Common myeloid progenitor, CD34-positive (primary cell): ENCODE data around the gene LYST.
A peak's percentile ranks its signal among the peaks of the same experiment; 100 is the strongest.
"Not testable (repeated sequence)": the region's sequence is repeated elsewhere in the genome, so short reads cannot be mapped to it uniquely, and the experiment has no call there.

Experiments used
- CTCF ChIA-PET: fragments of 350-600 bp; sonication (Branson Sonifier 250); formaldehyde crosslinking; loops from one replicate; lab custom pipeline; 2021; ENCODE audit warnings: antibody characterized with exemption; lab: Charles Lee
- POLR2A ChIA-PET: fragments of 350-600 bp; sonication (Branson Sonifier 250); formaldehyde crosslinking; loops from one replicate; lab custom pipeline; 2021; ENCODE audit warnings: antibody characterized with exemption; lab: Charles Lee
- DNase-seq, 3 donors: peaks; one replicate each; pipeline versions ENCODE4 v3.0.0 to v3.0.0-alpha.2; 2013
- H3K27ac ChIP-seq, 2 experiments: 1 replicate in 1 of 2; 2 replicates in 1 of 2; pipeline ENCODE4 v1.7.0; 2013; ENCODE audit warnings: inconsistent platforms in 2 of 2, low read length in 2 of 2, mild to moderate bottlenecking in 2 of 2, low read depth in 1 of 2, moderate library complexity in 1 of 2; ENCODE audit not compliant: severe bottlenecking in 2 of 2, insufficient read depth in 1 of 2, poor library complexity in 1 of 2
- H3K27me3 ChIP-seq, 5 experiments: replicated peaks in 2 of 5; 1 replicate in 3 of 5; 2 replicates in 2 of 5; pipeline versions ENCODE4 v1.6.1 to v1.7.0; 2013; ENCODE audit warnings: low read length in 4 of 5, mild to moderate bottlenecking in 2 of 5, moderate library complexity in 2 of 5, inconsistent platforms in 1 of 5; ENCODE audit not compliant: insufficient read depth in 5 of 5, control insufficient read depth in 4 of 5
- H3K36me3 ChIP-seq, 4 experiments: 1 replicate in 2 of 4; 2 replicates in 2 of 4; pipeline versions ENCODE4 v1.6.1 to v1.7.0; 2013; ENCODE audit warnings: low read length in 3 of 4, control low read depth in 1 of 4, mild to moderate bottlenecking in 1 of 4; ENCODE audit not compliant: control insufficient read depth in 4 of 4, insufficient read depth in 4 of 4
- H3K4me1 ChIP-seq, 4 experiments: 1 replicate in 3 of 4; 2 replicates in 1 of 4; pipeline versions ENCODE4 v1.6.1 to v1.7.1; 2013; ENCODE audit warnings: low read length in 3 of 4, mild to moderate bottlenecking in 3 of 4, control low read depth in 1 of 4, inconsistent platforms in 1 of 4, moderate library complexity in 1 of 4; ENCODE audit not compliant: control insufficient read depth in 4 of 4, insufficient read depth in 4 of 4; ENCODE audit errors: control extremely low read depth in 1 of 4
- H3K4me3 ChIP-seq, 7 experiments: 1 replicate in 4 of 7; 2 replicates in 3 of 7; pipeline versions ENCODE4 v1.5.1 to v1.7.0; 2013; ENCODE audit warnings: mild to moderate bottlenecking in 7 of 7, low read length in 6 of 7, moderate library complexity in 6 of 7, inconsistent platforms in 2 of 7, low read depth in 2 of 7, control low read depth in 1 of 7; ENCODE audit not compliant: insufficient read depth in 4 of 7, control insufficient read depth in 1 of 7; ENCODE audit errors: extremely low read depth in 1 of 7
- H3K9me3 ChIP-seq, 5 experiments: 1 replicate in 4 of 5; 2 replicates in 1 of 5; pipeline versions ENCODE4 v1.6.1 to v1.7.1; 2013; ENCODE audit warnings: low read length in 4 of 5, mild to moderate bottlenecking in 2 of 5, inconsistent platforms in 1 of 5, low read depth in 1 of 5, moderate library complexity in 1 of 5; ENCODE audit not compliant: control insufficient read depth in 4 of 5, insufficient read depth in 2 of 5; ENCODE audit errors: control extremely low read depth in 1 of 5
- WGBS: methylation state at CpG from one replicate; pipeline ENCODE4 v1.1.5; 2013; ENCODE audit not compliant: insufficient coverage; 5-methylcytosine and 5-hydroxymethylcytosine counted together

The LYST gene

GRCh38 chr1:235759336-235759735 lies 107.4 kb downstream of the LYST start:
- Histone ChIP-seq H3K36me3 (peaks cover 3 to 18% (median 11%) of the 10 kb centered on the region in 4 experiments), H3K27ac (no peak overlapping the region), H3K27me3 (no peaks in the 10 kb centered on the region), H3K9me3 (no peaks in the 10 kb centered on the region), H3K4me3 (no peak overlapping the region), H3K4me1 (no peaks in the 10 kb centered on the region)
- POLR2A ChIA-PET = no interaction called here
- no peak for DNase-seq
- 100% methylated on average over 2 of the region's 6 CpGs for WGBS
- CTCF ChIA-PET = interaction anchor here (1.0 kb wide), 1 partner anchor 18 kb away, joined by 4 read pairs; no protein-coding TSS in a partner anchor

GRCh38 chr1:235758931-235759330 lies 107.8 kb downstream of the LYST start:
- DNase-seq = no peak
- Histone ChIP-seq H3K27me3 (no peaks in the 10 kb centered on the region), H3K27ac (no peak overlapping the region), H3K4me1 (no peaks in the 10 kb centered on the region), H3K36me3 (peaks cover 3 to 18% (median 10%) of the 10 kb centered on the region in 4 experiments), H3K4me3 (no peak overlapping the region), H3K9me3 (no peaks in the 10 kb centered on the region)
- CTCF ChIA-PET = interaction anchor here (1.0 kb wide), 1 partner anchor 18 kb away, joined by 4 read pairs; no protein-coding TSS in a partner anchor
- WGBS = 88% methylated on average over 6 of the region's 6 CpGs
- POLR2A ChIA-PET = no interaction called here

DNA sequence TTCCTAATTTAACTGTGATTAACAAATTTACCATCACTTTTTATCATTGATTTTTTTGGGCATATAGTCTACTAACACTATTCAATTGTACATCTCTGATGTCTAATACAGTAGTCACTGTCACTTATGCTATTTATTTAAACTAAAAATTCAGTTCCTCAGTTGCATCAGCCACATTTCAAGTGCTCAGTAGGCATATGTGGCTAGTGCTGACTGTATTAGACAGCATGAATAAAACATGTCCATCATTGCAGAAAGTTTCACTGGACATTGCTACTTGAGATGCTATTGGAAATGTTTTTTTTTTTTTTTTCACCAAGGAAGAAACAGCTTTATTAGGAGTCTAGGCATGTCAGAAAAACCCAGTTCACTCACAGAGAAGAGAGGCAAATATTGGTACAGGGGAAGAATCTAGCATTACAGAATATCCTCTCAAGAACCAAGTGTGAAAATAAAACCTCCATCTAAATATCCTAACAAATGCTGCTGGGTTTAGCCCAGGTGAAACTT lies 109.1 kb downstream of the LYST start:
- Histone ChIP-seq H3K27me3 (no peaks in the 10 kb centered on the region), H3K9me3 (no peaks in the 10 kb centered on the region), H3K36me3 (peaks cover 3 to 12% (median 8%) of the 10 kb centered on the region in 4 experiments), H3K4me1 (no peaks in the 10 kb centered on the region), H3K4me3 (no peak overlapping the region), H3K27ac (no peak overlapping the region)
- CTCF ChIA-PET = no interaction called here
- DNase-seq = no peak
- POLR2A ChIA-PET = no interaction called here

DNA sequence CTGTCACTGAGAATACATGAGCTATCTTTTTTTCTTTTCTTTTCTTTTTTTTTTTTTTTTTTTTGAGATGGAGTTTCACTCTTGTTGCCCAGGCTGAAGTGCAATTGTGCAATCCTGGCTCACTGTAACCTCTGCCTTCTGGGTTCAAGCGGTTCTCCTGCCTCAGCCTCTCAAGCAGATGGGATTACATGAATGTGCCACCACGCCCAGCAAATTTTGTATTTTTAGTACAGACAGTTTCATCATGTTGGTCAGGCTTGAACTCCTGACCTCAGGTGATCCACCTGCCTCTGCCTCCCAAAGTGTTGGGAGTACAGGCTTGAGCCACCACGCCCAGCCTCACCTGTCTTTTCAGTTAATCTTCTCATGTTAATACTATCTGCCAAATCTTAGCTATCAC lies 112.5 kb downstream of the LYST start:
- DNase-seq, POLR2A ChIA-PET, H3K27me3 ChIP-seq, H3K27ac ChIP-seq, H3K4me1 ChIP-seq, H3K9me3 ChIP-seq, H3K4me3 ChIP-seq: not testable (repeated sequence)
- H3K36me3 ChIP-seq = peaks cover 3 to 13% (median 7%) of the 10 kb centered on the region in 4 experiments
- CTCF ChIA-PET = interaction anchor here (1.7 kb wide), 1 partner anchor 89 kb away, joined by 3 read pairs; no protein-coding TSS in a partner anchor
- 100% methylated on average over 2 of the region's 3 CpGs for WGBS

- Histone ChIP-seq H3K4me1 (no peaks in the 10 kb centered on the region), H3K9me3 (no peaks in the 10 kb centered on the region), H3K4me3 (no peak overlapping the region), H3K27ac (no peak overlapping the region), H3K27me3 (no peaks in the 10 kb centered on the region), H3K36me3 (peaks cover 2 to 11% (median 8%) of the 10 kb centered on the region in 4 experiments)
- DNase-seq = peak in 1 of 3 donors; percentile 8
- WGBS = no CpG with 5 or more reads among the region's 1 CpG
- ChIA-PET POLR2A (no interaction called here), CTCF (interaction anchor here (1.8 kb wide), 1 partner anchor 20 kb away, joined by 3 read pairs; no protein-coding TSS in a partner anchor)
Observed at GRCh38 chr1:235749755-235750300, 116.9 kb downstream of the LYST start.

DNA sequence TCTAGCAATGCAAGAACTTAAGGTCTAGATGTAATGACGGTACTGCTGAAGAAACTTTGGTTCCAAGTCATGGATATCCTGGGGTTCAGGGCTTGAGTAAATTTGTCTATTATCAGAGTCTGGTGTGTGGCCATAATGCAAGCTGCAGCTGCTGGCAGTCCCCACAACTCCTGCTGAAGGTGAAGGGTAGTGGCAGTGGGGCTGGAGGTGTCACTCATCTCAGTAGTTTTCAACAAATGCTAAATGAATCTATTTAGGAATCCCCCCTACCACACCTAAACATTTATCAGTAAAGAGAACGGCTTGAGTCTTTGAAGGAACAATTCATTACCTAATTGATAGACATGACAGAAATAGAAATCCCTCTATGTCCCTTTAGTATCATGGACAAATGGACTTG lies 118.0 kb downstream of the LYST start:
- H3K36me3 ChIP-seq = peaks cover 3 to 11% (median 7%) of the 10 kb centered on the region in 4 experiments
- no peaks in the 10 kb centered on the region for H3K9me3 ChIP-seq
- POLR2A ChIA-PET = no interaction called here
- H3K27me3 ChIP-seq = no peaks in the 10 kb centered on the region
- no peak overlapping the region for H3K4me3 ChIP-seq
- H3K4me1 ChIP-seq = no peaks in the 10 kb centered on the region
- H3K27ac ChIP-seq = no peak overlapping the region
- WGBS = 100% methylated on average over 2 of the region's 2 CpGs
- CTCF ChIA-PET = interaction anchor here (1.2 kb wide), 1 partner anchor 149 kb away, joined by 3 read pairs; no protein-coding TSS in a partner anchor
- no peak for DNase-seq

- DNase-seq = no peak
- Histone ChIP-seq H3K4me1 (no peaks in the 10 kb centered on the region), H3K27ac (no peak overlapping the region), H3K27me3 (no peaks in the 10 kb centered on the region), H3K36me3 (peaks cover 3 to 11% (median 10%) of the 10 kb centered on the region in 4 experiments), H3K4me3 (no peak overlapping the region), H3K9me3 (no peaks in the 10 kb centered on the region)
- CTCF ChIA-PET = interaction anchor here (1.0 kb wide), 1 partner anchor 13 kb away, joined by 3 read pairs; no protein-coding TSS in a partner anchor
- POLR2A ChIA-PET = interaction anchor here (1.2 kb wide), 1 partner anchor 94 kb away, joined by 3 read pairs; no protein-coding TSS in a partner anchor
- WGBS = 94% methylated on average over 2 of the region's 6 CpGs
Observed at GRCh38 chr1:235746245-235746644, 120.5 kb downstream of the LYST start.
